HG02759 (cell line): ENCODE data around the gene ALDH8A1.
A peak's percentile ranks its signal among the peaks of the same experiment; 100 is the strongest.

ENCODE experiments used
- ATAC-seq: cut with Tn5 transposase; IDR thresholded peaks from one replicate; pipeline ENCODE4 v1.9.1; 2021; ENCODE audit warnings: mild to moderate bottlenecking, moderate library complexity; ENCODE audit not compliant: unreplicated experiment

ALDH8A1 gene

DNA sequence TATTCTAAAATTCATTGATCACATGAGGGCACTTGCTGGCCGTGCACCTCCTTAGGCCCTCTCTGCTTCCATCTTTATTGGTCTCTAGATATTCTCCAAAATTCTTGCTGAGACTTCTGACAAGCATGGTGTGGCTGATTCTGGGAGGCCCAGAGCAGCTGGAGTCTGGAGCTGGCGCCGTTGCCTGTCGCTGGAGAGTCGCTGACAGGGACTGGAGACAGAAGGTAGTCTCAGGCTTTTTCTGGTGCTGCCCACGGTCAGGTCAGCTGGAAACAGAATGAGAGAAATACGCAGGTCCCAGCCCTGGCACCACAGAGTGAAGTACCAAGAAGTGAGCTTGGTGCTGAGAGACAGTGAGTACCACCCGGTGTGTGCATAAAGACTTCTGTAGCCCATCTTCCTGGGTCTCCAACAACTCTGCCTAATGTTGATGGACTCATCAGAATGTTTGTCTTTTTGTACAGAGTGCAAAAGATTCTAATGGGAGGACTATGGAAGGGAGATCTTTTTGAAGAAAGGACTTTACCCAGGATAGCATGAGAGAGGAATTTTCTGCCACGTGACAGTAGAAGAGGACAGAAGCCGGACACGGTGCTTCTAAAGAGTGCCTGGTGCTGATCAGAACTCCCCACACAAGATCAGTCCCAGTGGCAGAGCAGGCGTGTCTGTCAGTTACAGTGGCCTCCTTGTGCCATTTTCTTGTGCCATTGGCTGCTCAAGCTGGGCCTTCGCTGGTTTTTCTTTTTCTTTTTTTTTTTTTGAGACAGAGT is 1.8 kb upstream of the ALDH8A1 start:
- ATAC-seq: no peak

DNA sequence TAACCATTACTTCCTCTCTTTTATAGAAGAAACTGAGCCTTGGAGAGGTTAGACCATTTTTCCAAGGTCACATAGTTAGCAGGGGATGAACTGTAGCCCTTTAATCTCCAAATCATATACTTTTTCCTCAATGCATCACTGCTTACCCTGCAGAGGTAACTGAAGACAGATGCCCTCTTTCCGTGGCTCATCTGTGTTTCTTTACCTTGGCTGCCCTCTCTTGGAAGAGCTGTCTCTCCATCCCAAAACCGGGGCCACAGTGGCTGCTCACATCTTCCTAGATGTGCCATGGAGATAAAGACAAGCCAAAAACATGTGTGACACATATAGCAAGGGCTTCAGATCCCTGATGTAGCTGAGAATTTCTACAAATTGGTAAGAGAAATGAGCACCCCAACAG is 581 bp upstream of the ALDH8A1 start:
- ATAC-seq: no peak

DNA sequence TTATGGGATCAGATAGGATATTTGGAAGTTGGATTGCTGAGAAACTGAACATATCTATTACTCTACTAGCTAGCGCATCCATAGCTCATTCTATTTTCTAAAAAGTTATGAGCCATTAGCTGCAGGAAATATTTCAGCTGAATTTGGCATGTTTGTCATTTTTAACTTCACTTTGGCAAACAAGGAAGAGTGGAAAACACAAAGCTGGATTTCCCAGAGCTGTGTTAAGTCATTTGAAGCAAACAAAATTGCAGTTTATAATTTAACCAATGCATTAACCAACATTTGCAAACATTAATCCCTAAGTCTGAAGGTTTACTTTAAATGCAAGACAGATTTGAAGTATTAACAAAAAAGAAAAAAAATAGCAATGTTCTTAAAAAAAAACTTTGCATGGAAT is 1.2 kb downstream of the ALDH8A1 start:
- ATAC-seq: no peak

DNA sequence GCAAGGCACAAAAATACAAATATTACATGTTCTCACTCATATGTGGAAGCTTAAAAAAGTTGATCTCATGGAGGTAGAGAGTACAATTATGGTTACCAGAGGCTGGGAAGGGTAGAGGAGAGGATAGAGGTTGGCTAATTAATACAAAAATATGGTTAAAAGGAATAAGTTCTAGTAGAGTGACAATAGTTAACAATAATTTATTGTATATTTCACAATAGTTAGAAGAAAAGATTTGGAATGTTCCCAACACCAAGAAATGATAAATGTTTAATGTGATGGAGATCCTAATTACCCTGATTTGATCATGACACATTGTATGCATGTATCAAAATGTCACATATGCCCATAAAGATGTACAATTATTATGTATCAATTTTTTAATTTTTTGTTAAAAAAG is 1.8 kb downstream of the ALDH8A1 start:
- no peak for ATAC-seq

DNA sequence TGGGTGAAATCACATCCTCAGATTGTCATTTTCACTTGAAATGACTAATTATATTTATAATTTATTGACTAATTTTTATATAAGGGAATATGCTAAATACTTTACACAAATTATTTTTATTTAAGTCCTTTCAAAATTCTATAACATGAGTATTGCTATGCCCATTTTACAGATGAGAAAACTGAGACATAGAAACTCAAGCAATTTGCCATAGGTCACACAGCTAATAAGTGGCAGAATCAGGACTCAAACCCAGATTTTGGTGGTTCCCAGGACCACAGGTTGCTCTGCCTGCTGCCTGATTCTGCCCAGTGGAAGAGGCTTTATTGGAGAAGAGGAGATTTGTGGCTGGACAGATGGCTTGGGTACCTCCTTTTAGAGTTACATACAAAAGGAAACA is 4.9 kb downstream of the ALDH8A1 start:
- ATAC-seq: no peak

DNA sequence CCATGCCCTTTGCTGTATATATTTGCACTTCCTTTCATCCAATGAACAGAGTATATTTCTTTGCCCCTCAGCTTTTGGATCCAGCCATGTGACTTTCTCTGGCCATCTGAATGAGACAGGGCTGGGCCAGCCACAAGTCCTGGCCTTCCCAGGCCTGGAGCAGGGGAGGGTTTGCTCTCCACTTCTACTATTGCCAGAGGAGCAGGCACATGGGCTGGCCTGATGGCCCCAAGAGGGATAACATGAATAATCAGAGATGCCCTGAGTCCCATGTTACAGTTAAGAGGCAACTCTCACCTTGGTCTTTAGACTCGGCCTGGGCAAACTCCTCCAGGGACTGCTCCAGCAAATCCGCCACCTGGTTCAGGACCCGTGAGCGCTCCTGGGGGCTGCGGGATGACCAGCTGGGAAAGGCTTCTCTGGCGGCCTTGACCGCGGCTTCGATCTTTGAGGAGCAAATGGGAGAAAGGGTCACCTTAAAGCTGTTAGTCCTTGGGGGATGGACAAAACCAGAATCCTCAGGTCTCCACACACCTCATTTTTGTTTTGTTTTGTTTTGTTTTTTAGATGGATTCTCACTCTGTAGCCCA is 6.3 kb downstream of the ALDH8A1 start:
- no peak for ATAC-seq

DNA sequence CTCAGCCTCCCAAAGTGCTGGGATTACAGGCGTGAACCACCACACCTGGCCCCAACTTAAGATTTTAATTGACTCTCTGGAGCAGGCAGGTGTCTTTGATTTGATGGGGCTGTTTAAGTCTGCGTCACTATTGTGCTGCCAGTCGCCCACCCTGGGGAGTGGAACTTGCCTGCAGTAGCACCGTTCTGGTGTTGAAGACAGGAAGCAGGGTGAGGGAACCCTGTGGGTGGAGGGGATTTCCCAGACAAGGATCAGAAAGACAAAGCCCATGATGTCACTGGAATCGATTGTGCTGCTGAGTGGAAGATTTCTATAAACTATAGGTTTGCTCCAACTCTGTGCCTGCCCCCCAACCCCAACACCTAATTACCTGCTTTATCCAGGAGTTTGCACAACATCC is 11.0 kb downstream of the ALDH8A1 start:
- ATAC-seq: peak; percentile 92

DNA sequence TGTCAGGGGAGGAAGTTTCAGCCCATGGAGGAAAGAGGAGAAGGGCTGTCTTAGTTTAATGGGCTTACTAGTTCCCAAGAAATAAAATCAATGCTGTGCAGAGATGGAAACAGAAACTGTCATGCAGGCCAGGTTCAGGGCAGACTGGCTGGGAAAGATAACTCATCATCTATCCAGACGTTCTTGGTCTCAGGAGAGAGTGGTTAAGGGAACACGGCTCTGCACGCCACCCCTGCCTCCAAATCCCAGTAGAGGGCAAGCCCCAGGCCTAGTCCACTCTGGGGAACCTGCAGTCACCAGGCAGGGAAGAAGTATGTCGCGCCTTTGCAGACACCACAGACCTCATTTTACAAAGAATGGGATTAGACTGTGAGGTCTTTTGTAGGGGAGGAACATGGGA is 12.5 kb downstream of the ALDH8A1 start:
- no peak for ATAC-seq

DNA sequence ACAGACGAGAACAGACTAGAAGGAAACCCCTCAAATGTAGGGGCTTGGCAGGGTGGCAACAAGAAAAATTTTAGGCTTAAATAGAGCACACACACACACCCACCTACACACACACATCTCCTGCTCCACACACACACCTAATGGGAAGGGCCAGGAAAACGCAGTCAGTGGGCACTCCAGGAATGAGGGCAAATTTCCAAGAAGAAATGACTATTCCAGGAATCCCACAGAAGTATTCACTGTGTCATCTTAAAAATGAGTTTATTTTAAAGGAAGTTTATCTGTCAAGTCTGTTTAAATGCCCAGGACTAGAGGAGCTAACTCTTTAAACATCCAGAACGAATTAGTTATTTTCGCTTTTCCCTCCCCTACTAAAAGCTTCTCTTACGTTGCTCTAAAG is 13.0 kb downstream of the ALDH8A1 start:
- ATAC-seq: no peak

DNA sequence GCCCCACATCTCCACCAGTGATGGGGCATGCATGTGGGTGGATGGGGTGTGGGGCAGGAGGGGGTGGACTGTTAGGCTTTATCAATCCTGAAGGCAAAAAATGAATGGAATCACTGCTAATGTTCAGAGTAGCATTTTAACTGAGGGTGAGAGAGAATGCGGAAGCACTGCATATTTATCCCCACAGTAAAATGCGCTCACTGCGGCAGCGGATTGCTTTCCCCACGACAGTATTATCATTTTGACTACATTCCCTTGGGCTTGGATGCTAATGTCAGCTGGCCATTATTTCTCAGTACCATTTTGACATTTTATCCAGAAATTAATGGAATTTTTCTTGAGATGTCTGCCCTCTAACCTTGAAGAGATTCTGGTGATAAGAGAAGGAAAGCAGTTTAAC is 13.4 kb downstream of the ALDH8A1 start:
- no peak for ATAC-seq

DNA sequence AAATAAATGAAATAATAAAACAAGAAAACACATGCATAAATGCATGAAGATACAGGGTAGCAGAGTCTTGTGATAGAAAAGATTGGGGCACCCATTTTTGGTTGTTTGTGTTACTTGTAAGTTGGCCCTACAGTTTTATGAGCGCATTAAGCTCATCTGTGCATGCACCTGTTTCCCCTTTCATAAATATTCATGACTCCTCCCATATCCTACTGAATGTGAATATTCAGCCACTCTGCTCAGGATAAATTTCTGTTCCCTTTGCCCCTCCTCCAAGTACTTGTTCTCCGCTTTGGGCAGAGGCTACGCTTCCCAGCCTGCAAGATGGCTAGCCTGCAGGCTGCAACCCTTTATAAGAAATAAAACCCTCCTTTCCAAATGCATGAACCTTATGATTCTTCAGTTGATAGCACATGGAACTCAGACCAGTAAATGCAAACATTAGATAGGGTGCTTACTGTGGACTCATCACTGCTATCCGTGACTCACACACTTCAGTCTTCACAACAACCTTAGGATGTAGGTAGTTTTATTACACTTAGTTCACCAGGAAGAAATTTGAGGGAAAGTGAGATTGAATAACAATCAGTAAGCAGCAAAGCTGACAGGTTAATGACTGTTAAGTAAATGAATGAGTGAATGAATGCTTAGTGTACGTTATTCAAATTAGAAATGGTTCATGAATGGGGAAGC is 15.0 kb downstream of the ALDH8A1 start:
- no peak for ATAC-seq

DNA sequence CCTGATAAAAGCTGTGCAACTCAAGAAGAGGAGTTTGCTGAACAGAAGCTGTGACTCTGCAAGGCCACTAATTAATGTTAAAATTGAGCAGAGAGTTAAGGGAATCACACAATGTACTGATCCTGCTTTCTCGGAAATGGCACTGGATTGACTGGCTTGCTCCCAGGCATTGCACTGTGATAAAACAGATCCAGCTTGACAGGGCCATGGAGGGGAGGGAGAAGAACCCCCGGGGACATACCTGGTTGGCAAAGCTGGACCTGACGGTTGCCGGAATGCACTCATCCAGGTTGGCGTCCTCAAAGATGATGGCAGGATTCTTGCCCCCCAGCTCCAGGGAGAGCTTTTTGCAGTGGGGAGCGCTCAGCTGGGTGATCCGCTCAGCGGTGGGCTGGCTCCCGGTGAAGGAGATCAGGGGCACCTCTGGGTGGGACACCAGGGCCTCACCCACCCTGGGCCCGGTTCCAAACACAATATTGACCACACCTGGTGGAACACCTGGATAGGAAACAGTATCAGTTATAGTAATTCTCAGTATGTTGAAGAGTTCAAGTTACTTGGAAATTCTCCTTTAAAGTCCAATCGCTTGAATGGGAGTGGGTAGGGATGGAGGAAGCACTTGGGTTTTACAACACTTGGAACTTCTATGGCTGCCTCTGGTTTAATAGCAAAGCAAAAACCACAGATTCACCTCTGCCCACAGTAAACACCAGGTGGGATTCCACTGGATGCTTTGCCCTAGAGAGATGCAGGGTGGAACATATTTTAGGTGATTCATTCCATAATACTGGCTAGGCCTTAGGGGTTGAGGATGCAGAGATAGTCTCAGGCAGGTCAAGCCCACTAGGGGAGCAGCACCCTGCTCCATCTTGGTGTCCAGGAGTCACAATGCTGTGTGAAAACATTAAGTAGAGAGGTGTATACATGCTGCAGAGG is 17.1 kb downstream of the ALDH8A1 start:
- no peak for ATAC-seq

DNA sequence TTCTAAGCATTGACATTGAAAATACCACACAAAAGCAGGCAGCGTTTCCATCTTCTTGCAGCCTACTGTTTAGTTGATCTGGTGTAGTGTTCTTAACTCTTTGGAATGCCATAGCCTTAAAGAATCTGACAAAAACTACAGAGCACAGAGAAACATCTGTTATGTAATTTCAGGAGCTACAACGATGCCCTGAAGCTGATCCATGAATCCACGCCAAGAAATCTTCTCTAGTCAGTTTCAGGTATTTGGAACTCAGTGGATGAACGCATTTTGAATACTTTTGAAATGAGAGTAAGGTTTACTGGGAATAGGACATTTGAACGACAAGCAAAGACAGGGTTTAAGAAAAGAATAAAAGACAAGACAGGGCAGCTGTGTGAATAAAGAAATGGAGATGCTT is 17.8 kb downstream of the ALDH8A1 start:
- ATAC-seq: no peak

DNA sequence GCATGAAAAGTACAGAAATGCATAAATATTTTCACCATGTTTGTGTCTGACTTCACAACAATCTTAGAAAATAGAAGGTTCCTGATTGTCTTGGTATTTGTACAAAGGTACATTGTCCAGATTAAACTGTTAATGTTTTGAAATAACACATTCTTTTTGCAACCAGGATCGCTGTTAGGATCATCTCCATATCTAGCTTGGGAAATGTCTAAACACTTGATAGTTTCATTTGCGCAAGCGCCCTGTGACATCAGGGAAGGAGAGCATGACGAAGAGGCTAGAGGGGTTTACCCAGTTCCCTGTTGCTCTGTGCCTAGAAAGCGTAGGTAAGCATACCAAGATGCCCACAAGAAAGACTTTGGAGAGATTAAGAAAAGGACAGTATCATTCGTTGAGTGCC is 19.4 kb downstream of the ALDH8A1 start:
- ATAC-seq: no peak

DNA sequence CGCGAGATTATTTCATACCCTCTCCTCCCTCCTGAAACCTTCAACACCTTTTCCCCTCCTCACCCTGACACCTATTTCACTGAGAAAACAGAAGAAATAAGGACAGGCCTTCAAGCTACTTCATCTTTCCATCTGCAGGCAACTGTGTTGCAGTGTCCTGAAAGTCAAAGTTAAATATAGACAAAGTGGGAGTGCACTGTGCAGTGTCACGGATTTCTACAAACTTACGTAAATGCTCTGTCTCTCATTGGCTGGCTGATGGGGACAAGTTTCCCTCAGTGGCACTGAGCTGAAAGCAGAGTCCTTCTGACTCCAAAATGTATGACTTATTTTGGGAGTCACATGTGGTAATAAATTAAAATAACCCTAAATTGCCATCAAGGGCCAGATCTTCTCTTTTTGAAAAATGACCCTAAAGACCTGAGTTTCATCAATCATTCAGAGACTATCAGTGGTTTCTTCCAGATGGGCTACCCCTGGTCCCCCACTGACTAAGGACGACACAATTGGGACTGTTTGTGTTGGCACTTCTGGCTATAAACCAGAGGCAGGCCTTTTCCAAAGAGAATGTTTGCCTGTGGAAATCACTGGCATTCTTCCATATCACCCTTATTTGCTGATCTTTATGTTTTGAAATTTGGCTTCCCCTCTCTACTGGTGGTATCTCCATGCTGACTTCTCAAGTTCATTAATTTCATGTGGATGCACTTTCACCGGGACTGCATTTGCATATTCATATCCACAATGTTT is 21.6 kb downstream of the ALDH8A1 start:
- ATAC-seq: no peak

DNA sequence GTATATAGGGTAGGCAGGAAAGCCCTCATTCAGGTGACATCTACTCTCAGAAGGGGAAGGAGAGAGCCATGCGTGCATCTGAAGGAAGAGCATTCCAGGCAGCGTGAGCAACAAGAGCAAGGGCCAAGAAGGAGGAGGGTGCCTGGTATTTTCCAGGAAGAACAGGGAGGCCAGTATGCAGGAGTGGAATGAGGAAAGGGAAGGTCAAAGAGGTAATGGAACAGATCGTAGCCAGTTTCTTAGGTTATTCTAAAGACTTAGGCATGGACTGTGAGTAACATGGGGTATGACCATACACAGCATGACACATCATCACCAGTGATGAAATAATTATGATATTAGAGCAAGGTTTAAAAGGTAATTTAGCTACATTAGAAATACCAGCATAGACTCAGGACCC is 24.1 kb downstream of the ALDH8A1 start:
- ATAC-seq: no peak

DNA sequence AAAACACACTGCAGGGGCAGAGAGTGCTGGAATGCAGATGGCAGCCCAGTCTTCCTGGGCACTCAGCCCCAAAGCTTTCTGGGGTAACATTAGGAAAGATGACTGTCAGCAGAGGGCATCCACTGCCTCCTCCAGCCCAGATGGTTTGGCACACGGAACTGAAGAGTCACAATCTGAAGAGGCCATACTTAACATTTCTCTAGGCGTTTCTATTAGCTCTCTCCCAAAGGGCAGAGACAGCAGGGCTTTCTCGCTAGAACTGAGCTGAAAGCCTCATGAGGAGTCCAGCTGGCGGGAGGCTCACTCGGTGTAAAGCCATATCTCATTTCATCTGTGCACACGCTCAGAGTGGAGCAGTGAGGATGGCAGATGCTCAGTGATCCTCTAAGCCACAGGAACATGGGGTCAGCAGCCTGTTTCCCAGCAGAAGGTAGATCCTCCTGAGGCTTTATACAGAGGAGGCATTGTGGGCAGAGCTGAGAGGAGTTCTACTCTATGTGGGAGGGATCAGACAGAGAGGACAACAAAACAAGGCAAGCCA is 28.1 kb downstream of the ALDH8A1 start:
- ATAC-seq: no peak

DNA sequence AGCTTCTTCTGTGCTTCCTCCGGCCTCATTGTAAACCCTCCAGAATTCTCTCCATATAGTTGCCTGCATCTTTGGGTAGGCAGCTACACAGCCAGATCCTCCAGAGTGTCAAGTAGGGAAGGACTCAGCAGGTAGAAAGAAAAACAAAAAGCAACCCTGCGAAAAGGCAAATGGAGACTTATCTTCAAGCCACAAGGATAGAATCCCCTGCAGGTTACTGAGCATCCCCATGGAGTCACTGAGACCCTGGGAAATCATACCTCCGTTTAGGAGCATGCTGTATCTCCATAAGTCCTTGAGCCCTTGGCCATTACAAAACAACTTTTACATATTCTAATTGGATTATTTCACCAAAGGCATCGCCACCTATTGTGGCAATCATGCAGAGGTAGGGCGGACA is 28.6 kb downstream of the ALDH8A1 start:
- ATAC-seq: no peak

DNA sequence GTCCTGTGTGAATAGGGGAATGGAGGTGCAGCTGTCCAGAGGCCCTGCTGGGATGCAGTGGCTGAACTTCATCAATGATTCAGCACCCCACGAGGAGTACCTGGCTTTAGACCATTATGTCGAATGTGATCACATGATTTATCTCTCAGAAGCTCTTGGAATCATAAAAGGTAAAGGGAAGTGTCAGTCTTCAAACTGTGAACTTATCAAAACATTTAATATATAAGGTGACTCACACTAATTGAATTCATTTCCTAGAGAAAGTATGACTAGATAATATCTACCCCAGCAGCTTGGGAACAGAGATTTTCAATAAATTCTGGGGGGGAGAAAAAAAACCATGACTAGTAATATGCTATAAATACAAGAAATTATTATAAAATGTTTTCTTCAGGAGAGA is 29.5 kb downstream of the ALDH8A1 start:
- ATAC-seq: no peak

DNA sequence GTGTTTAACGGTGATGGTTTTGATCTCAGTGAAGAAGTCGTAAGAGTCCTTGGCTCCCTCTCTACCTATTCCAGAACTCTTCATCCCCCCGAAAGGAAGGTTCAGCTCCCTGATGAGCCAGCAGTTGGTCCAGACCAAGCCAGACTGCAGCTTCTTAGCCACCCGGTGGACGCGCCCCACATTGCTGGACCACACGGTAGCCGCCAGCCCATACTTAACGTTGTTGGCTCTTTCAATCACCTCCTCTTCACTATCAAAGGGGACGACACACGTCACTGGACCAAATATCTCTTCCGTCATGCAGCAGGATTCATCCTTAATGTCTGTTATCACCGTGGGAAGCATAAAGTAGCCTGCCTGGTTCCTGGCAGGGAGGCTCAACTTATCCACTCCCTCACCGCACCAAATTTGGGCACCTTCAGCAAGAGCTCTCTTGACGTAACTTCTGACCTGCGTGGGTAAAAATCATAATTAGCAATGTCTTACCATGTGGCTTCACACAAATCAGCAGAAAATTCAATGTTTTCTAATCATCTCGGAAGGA is 31.4 kb downstream of the ALDH8A1 start:
- ATAC-seq: no peak
